Measurements from ENCODE around the gene GNAS. TPM values are rescaled to one million over a fixed set of nuclear protein-coding genes. Genes with fewer than 3 reads are reported as not detected.

GNAS gene
- total and polyA plus RNA-seq, 9 of the 15 experiments (the other 6 are each of a cell fraction or from before 2014, with no cell fraction given) = 128 to 648 (median 266) TPM

DNA sequence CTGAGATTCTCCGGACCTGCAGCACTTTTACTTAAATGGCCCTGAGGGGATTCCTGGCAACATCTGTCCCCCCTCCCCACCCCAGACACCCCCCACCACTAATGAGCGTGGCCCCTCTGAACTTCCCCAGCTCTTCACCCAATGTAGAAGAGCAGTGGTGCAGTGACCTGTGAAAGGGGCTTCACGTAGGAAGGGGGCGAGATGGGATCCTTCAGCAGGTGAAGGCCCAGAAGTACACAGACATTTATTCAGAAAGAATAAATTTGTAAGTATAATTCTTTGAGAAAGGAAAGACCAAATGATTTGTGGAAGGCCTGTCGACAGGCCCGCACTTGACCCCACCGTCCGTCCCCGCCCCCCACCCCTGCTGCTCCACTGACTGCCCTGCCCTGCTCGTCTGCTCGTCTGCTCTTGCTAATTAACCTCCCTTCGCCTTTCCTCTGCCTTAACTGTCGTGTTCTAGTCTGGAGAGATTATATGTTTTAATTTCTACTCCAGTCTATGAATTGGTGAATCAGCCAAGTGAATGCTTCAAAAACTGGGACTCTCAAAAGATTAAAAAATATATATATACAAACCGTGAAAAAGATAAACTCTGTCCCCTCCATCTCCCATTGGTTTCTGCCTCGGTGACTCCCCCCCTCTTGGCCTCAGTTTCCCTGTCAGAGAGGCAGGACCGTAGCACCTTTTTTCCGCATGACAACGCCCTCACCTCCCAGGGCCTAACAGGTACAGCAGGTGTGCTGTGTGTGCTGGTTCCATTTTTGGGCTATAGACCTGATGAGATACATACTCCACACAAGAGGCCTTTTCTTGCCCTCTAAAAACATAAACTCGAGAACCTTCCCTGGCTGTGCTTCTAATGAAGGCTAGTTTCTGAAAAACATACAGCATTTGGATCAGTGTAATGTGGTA, 49.2 kb downstream of the GNAS start:
- DNase-seq (ENCODE audit: extremely low read depth in 1 of 4, low spot score in 3 of 4) (no peak), ATAC-seq (no peak), FAIRE-seq (no peak)
- no peaks in the 10 kb centered on the region for H3K9me3 ChIP-seq (replicated peaks; ENCODE audit: control insufficient read depth, insufficient read depth, low read depth, low read length)
- BruUV-seq (replicated peaks) = no TSS peak
- POLR2A ChIA-PET = interaction anchor here (0.7 to 2.4 kb wide), 5 partner anchors 8 to 250 kb away, joined by 3 to 8 read pairs (median 3); partner anchors contain the start of gene STX16
- H2AFZ ChIP-seq (ENCODE audit: low read depth, low read length) = no peak overlapping the region
- no peaks in the 10 kb centered on the region for H3K9me1 ChIP-seq (ENCODE audit: control insufficient read depth, insufficient read depth, low read length)
- no peak overlapping the region for H3K4me3 ChIP-seq
- H3K36me3 ChIP-seq (ENCODE audit: control insufficient read depth, insufficient read depth, low read length) = peaks cover 92% of the 10 kb centered on the region
- no peak overlapping the region for H3K9ac ChIP-seq (ENCODE audit: insufficient read depth in 1 of 2, low read depth in 2 of 2, low read length in 2 of 2)
- intact Hi-C loops (cut with micrococcal nuclease) (no loop called here), in situ Hi-C loops (cut with MboI) (no loop called here)
- 86% methylated on average over 14 of the region's 19 CpGs for WGBS (ENCODE audit: insufficient coverage, low coverage, missing lambda C conversion rate)
- no peak overlapping the region for H3K27ac ChIP-seq (ENCODE audit: extremely low read depth, low read depth, low read length)
- H3K4me1 ChIP-seq (replicated peaks in 1 of 2; ENCODE audit: control insufficient read depth in 2 of 2, insufficient read depth in 2 of 2, low read length in 2 of 2) = no peaks in the 10 kb centered on the region
- no peaks in the 10 kb centered on the region; a peak in 1 of 5 replicates for H3K27me3 ChIP-seq (ENCODE audit: control insufficient read depth in 2 of 2, insufficient read depth in 2 of 2, low read length in 2 of 2)
- no peak overlapping the region for H3K4me2 ChIP-seq (ENCODE audit: insufficient read depth, low read length)
- H3K79me2 ChIP-seq (ENCODE audit: control insufficient read depth, insufficient read depth, low read length) = peaks cover 59% of the 10 kb centered on the region
- CTCF ChIA-PET (ENCODE audit: low intra/inter-chr PET ratio) = no interaction called here
- H4K20me1 ChIP-seq (replicated peaks; ENCODE audit: control insufficient read depth, insufficient read depth, low read length) = no peaks in the 10 kb centered on the region; the same call in 1 of the 2 replicates
- TF ChIP-seq SIN3A (IDR thresholded peaks at IDR 0.05; ENCODE audit: borderline replicate concordance in 2 of 2, control insufficient read depth in 1 of 2, low read depth in 2 of 2, low read length in 2 of 2) (no peak), RBM14 (IDR thresholded peaks at IDR 0.05; ENCODE audit: borderline replicate concordance, insufficient read depth, low read depth, low read length) (no peak), IRF2 (CRISPR knock-in tag; IDR thresholded peaks at IDR 0.05) (no peak), NR1H2 (CRISPR knock-in tag; IDR thresholded peaks at IDR 0.05) (no peak), SMC3 (conservative IDR thresholded peaks at IDR 0.05; ENCODE audit: insufficient read depth, low read depth, low read length) (no peak), FOXJ2 (tag; IDR thresholded peaks at IDR 0.05) (no peak)
- TF ChIP-seq, protein P1, sequence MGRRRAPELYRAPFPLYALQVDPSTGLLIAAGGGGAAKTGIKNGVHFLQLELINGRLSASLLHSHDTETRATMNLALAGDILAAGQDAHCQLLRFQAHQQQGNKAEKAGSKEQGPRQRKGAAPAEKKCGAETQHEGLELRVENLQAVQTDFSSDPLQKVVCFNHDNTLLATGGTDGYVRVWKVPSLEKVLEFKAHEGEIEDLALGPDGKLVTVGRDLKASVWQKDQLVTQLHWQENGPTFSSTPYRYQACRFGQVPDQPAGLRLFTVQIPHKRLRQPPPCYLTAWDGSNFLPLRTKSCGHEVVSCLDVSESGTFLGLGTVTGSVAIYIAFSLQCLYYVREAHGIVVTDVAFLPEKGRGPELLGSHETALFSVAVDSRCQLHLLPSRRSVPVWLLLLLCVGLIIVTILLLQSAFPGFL (CRISPR knock-in tag; IDR thresholded peaks at IDR 0.05) = no peak
- TF ChIP-seq, protein P2, sequence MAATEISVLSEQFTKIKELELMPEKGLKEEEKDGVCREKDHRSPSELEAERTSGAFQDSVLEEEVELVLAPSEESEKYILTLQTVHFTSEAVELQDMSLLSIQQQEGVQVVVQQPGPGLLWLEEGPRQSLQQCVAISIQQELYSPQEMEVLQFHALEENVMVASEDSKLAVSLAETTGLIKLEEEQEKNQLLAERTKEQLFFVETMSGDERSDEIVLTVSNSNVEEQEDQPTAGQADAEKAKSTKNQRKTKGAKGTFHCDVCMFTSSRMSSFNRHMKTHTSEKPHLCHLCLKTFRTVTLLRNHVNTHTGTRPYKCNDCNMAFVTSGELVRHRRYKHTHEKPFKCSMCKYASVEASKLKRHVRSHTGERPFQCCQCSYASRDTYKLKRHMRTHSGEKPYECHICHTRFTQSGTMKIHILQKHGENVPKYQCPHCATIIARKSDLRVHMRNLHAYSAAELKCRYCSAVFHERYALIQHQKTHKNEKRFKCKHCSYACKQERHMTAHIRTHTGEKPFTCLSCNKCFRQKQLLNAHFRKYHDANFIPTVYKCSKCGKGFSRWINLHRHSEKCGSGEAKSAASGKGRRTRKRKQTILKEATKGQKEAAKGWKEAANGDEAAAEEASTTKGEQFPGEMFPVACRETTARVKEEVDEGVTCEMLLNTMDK (IDR thresholded peaks at IDR 0.05; ENCODE audit: borderline replicate concordance, insufficient read depth, low read depth, low read length, poor library complexity, severe bottlenecking) = no peak
- TF ChIP-seq, protein P3, sequence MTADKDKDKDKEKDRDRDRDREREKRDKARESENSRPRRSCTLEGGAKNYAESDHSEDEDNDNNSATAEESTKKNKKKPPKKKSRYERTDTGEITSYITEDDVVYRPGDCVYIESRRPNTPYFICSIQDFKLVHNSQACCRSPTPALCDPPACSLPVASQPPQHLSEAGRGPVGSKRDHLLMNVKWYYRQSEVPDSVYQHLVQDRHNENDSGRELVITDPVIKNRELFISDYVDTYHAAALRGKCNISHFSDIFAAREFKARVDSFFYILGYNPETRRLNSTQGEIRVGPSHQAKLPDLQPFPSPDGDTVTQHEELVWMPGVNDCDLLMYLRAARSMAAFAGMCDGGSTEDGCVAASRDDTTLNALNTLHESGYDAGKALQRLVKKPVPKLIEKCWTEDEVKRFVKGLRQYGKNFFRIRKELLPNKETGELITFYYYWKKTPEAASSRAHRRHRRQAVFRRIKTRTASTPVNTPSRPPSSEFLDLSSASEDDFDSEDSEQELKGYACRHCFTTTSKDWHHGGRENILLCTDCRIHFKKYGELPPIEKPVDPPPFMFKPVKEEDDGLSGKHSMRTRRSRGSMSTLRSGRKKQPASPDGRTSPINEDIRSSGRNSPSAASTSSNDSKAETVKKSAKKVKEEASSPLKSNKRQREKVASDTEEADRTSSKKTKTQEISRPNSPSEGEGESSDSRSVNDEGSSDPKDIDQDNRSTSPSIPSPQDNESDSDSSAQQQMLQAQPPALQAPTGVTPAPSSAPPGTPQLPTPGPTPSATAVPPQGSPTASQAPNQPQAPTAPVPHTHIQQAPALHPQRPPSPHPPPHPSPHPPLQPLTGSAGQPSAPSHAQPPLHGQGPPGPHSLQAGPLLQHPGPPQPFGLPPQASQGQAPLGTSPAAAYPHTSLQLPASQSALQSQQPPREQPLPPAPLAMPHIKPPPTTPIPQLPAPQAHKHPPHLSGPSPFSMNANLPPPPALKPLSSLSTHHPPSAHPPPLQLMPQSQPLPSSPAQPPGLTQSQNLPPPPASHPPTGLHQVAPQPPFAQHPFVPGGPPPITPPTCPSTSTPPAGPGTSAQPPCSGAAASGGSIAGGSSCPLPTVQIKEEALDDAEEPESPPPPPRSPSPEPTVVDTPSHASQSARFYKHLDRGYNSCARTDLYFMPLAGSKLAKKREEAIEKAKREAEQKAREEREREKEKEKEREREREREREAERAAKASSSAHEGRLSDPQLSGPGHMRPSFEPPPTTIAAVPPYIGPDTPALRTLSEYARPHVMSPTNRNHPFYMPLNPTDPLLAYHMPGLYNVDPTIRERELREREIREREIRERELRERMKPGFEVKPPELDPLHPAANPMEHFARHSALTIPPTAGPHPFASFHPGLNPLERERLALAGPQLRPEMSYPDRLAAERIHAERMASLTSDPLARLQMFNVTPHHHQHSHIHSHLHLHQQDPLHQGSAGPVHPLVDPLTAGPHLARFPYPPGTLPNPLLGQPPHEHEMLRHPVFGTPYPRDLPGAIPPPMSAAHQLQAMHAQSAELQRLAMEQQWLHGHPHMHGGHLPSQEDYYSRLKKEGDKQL (CRISPR knock-in tag; IDR thresholded peaks at IDR 0.05; ENCODE audit: borderline replicate concordance) = no peak
